HepG2 (cell line): ENCODE data around the gene DDAH1. TPM values are rescaled to one million over a fixed set of nuclear protein-coding genes. Genes with fewer than 3 reads are reported as not detected.
A peak's percentile ranks its signal among the peaks of the same experiment; 100 is the strongest.

Experiments used
- ATAC-seq: fragments of 200-7000 bp; cut with Tn5 transposase; 3 replicates; pipeline ENCODE4 v1.9.1; 2020; ENCODE audit warnings: mild to moderate bottlenecking, moderate library complexity
- BruUV-seq: library from RNA; stranded (reverse); fragments of 400-500 nt; replicated peaks from 2 replicates; lab custom pipeline; 2021; lab: Mats Ljungman, UMichigan
- CTCF ChIA-PET: fragments of 300-600 bp; formaldehyde crosslinking; extraction: SDS; loops from one replicate; lab custom pipeline; 2021; ENCODE audit warnings: low total read pairs, inconsistent platforms, low intra/inter-chr PET ratio; lab: Yijun Ruan, JAX
- POLR2A ChIA-PET: fragments of 350-600 bp; sonication (Branson Sonifier 250); formaldehyde crosslinking; loops from one replicate; lab custom pipeline; 2020; ENCODE audit warnings: antibody characterized with exemption, inconsistent platforms; lab: Yijun Ruan, JAX
- DNase-seq: peaks from one replicate; pipeline ENCODE4 v3.0.0-alpha.2; 2015; ENCODE audit warnings: low spot score
- FAIRE-seq: peaks from 3 replicates; lab custom pipeline; 2011; peaks lifted over from hg19 to GRCh38; lab: Jason Lieb, UNC
- H2AFZ ChIP-seq: one replicate; pipeline ENCODE4 v1.6.1; 2011; ENCODE audit warnings: low read length, inconsistent platforms
- H3K27ac ChIP-seq: fragments of 300-600 bp; 3 replicates; pipeline ENCODE4 v1.8.0; 2011; ENCODE audit warnings: mixed run types, mild to moderate bottlenecking, mixed read lengths, low read length, inconsistent platforms; ENCODE audit not compliant: insufficient read depth; ENCODE audit errors: extremely low read length
- H3K27me3 ChIP-seq, 2 experiments: fragments of 200-600 bp in 1 of 2; 2 replicates in 1 of 2; 3 replicates in 1 of 2; pipeline versions ENCODE4 v1.6.0 to v1.8.0; 2011; ENCODE audit warnings: low read length in 2 of 2, mild to moderate bottlenecking in 2 of 2, moderate library complexity in 2 of 2, inconsistent platforms in 1 of 2; ENCODE audit not compliant: insufficient read depth in 2 of 2, control insufficient read depth in 1 of 2
- H3K36me3 ChIP-seq, 2 experiments: fragments of 200-600 bp in 1 of 2; replicated peaks in 1 of 2; 2 replicates in 1 of 2; 3 replicates in 1 of 2; pipeline versions ENCODE4 v1.5.1 to v1.8.0; 2011; ENCODE audit warnings: low read length in 2 of 2, inconsistent platforms in 1 of 2; ENCODE audit not compliant: insufficient read depth in 2 of 2, control insufficient read depth in 1 of 2
- H3K4me1 ChIP-seq: 2 replicates; pipeline ENCODE4 v1.5.1; 2012; ENCODE audit warnings: low read length, inconsistent platforms; ENCODE audit not compliant: insufficient read depth
- H3K4me2 ChIP-seq: 2 replicates; pipeline ENCODE4 v1.6.0; 2011; ENCODE audit warnings: low read depth, low read length, inconsistent platforms
- H3K4me3 ChIP-seq, 3 experiments: fragments of 200-600 bp in 1 of 3; sonication (generic), shearing (Covaris generic) in 1 of 3; replicated peaks in 1 of 3; 2 replicates each; pipeline ENCODE4 v1.5.1; 2011 to 2016; ENCODE audit warnings: low read length in 3 of 3, inconsistent platforms in 2 of 3, low read depth in 2 of 3, mild to moderate bottlenecking in 2 of 3, control low read depth in 1 of 3, mixed read lengths in 1 of 3; ENCODE audit not compliant: insufficient read depth in 1 of 3
- H3K79me2 ChIP-seq: one replicate; pipeline ENCODE4 v1.6.1; 2011; ENCODE audit warnings: low read length, inconsistent platforms; ENCODE audit not compliant: insufficient read depth
- H3K9ac ChIP-seq: 2 replicates; pipeline ENCODE4 v1.6.0; 2011; ENCODE audit warnings: mild to moderate bottlenecking, low read depth, low read length, inconsistent platforms; ENCODE audit not compliant: insufficient read depth
- H3K9me3 ChIP-seq: 2 replicates; pipeline ENCODE4 v1.5.1; 2012; ENCODE audit warnings: mild to moderate bottlenecking, low read length
- H4K20me1 ChIP-seq: 2 replicates; pipeline ENCODE4 v1.6.0; 2011; ENCODE audit warnings: inconsistent platforms, mild to moderate bottlenecking, low read length, moderate library complexity; ENCODE audit not compliant: insufficient read depth
- FOSL2 ChIP-seq: sonication (generic); formaldehyde crosslinking; IDR thresholded peaks from 2 replicates; pipeline ENCODE4 v1.4.0; 2020; ENCODE audit warnings: missing genetic modification reagents
- FOXA1 ChIP-seq, 2 experiments: fragments of 450-650 bp in 1 of 2; sonication (generic) in 1 of 2; formaldehyde crosslinking in 1 of 2; IDR thresholded peaks; 2 replicates each; pipeline versions ENCODE4 v1.4.0 to v1.6.1; 2016 to 2020; ENCODE audit warnings: missing genetic modification reagents in 1 of 2
- FOXA3 ChIP-seq: IDR thresholded peaks from 2 replicates; pipeline ENCODE4 v1.6.1; 2016; ENCODE audit warnings: missing genetic modification reagents, missing compliant biosample characterization
- GFI1 ChIP-seq: sonication (generic); formaldehyde crosslinking; IDR thresholded peaks from 2 replicates; pipeline ENCODE4 v1.5.0; 2020; ENCODE audit warnings: missing genetic modification reagents, mild to moderate bottlenecking, borderline replicate concordance
- MAFF ChIP-seq: IDR thresholded peaks from 2 replicates; pipeline ENCODE4 v1.6.1; 2011; ENCODE audit warnings: low read depth, low read length, improper control_type of control experiment
- SNAPC2 ChIP-seq: sonication (generic); formaldehyde crosslinking; IDR thresholded peaks from 2 replicates; pipeline ENCODE4 v1.8.1; 2022; ENCODE audit warnings: mild to moderate bottlenecking, missing genetic modification reagents
- ZNF124 ChIP-seq: sonication (generic); formaldehyde crosslinking; IDR thresholded peaks from 2 replicates; pipeline ENCODE4 v1.4.0; 2020; ENCODE audit warnings: missing genetic modification reagents
- ZNF33B ChIP-seq: sonication (generic); formaldehyde crosslinking; IDR thresholded peaks from 2 replicates; pipeline ENCODE4 v1.5.1; 2020; ENCODE audit warnings: mild to moderate bottlenecking, missing genetic modification reagents
- ZNF607 ChIP-seq: sonication (generic); formaldehyde crosslinking; IDR thresholded peaks from 2 replicates; pipeline ENCODE4 v1.5.1; 2020; ENCODE audit warnings: missing genetic modification reagents, mild to moderate bottlenecking, borderline replicate concordance
- ZSCAN25 ChIP-seq: sonication (generic); formaldehyde crosslinking; IDR thresholded peaks from 2 replicates; pipeline ENCODE4 v1.8.0; 2022; ENCODE audit warnings: mild to moderate bottlenecking, missing genetic modification reagents
- WGBS: methylation state at CpG from one replicate; pipeline ENCODE4 v1.1.6; 2017; ENCODE audit warnings: low lambda C conversion rate; 5-methylcytosine and 5-hydroxymethylcytosine counted together
- in situ Hi-C: cut with HindIII; loops from 2 replicates; pipeline ENCODE4 v1.10.0; 2017; ENCODE audit warnings: low pct_unique_long_range_greater_than_20kb; ENCODE audit not compliant: extremely low pct_ligation_motif_present
- intact Hi-C: fragments of 100-400 bp; cut with micrococcal nuclease; formaldehyde crosslinking; loops from one replicate; pipeline ENCODE4 v1.10.0; 2022; ENCODE audit not compliant: unreplicated experiment
- polyA plus RNA-seq, 8 experiments: library from polyadenylated mRNA; depleted of rRNA in 3 of 8; stranded (reverse) in 7 of 8; unstranded in 1 of 8; fragments of >200 nt; fragmentation: Illumina TruSeq in 4 of 8; extraction: Trizol in 4 of 8; gene quantifications; 2 replicates each; pipeline versions ENCODE4 v1.2.1 to v1.2.3, GENCODE V29; 2011 to 2016; ENCODE audit warnings: low read depth in 4 of 8, missing spikeins in 1 of 8, mixed read lengths in 1 of 8; ENCODE audit not compliant: insufficient read depth in 1 of 8
- total RNA-seq, 5 experiments: library from RNA; depleted of rRNA; stranded (reverse); fragments of >200 nt; fragmentation: Illumina TruSeq; extraction: Trizol; gene quantifications; 2 replicates each; pipeline ENCODE4 v1.2.3, GENCODE V29; 2016; ENCODE audit warnings: low read depth in 1 of 5
- TF ChIP-seq, protein P1 (sequence below): sonication (generic); formaldehyde crosslinking; IDR thresholded peaks from 2 replicates; pipeline ENCODE4 v1.5.0; 2020; ENCODE audit warnings: missing genetic modification reagents
- TF ChIP-seq, protein P2 (sequence below): IDR thresholded peaks from 2 replicates; pipeline ENCODE4 v1.4.0; 2020; ENCODE audit warnings: mild to moderate bottlenecking, missing genetic modification reagents
- TF ChIP-seq, protein P3 (sequence below), 2 experiments: fragments of 450-650 bp in 1 of 2; sonication (generic) in 1 of 2; formaldehyde crosslinking; IDR thresholded peaks; 2 replicates each; pipeline versions ENCODE4 v1.5.0 to v1.8.0; 2020 to 2022; ENCODE audit warnings: mild to moderate bottlenecking in 1 of 2, missing genetic modification reagents in 1 of 2

DDAH1 gene
- total and polyA plus RNA-seq, 2 of the 13 experiments (the other 11 are each of a cell fraction or from before 2014, with no cell fraction given), result 39.7 to 64.4 TPM

DNA sequence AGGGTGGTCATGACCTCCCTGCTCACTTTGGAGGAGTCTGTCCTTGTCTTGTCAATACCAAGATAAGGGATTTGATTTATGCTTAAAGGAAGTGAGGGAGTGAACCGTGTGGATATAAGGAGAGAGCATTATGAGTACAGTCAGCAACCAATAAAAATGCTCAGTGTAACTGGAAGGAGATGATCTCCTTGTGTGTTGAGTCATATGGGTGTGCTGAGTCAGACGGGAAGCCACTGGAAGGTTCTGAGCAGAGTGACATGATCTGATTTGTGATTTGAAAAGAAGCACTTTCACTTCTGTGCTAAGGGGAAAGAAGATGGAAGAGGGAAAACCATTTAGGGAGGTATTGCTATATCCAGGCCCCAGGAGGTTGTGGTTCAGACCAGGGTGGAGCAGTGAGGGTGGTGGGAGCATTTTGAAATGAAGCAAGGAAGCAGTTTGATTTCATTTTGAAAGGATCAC is 186.1 kb downstream of the DDAH1 start (continued):
- TF ChIP-seq ZSCAN25 (no peak), ZNF33B (CRISPR knock-in tag) (no peak), GFI1 (CRISPR knock-in tag) (peak; percentile 76), MAFF (peak; percentile 35; the same call in 1 of the 2 replicates), FOSL2 (CRISPR knock-in tag) (peak; percentile 71)
- TF ChIP-seq, all 625 proteins: peak for 5

DNA sequence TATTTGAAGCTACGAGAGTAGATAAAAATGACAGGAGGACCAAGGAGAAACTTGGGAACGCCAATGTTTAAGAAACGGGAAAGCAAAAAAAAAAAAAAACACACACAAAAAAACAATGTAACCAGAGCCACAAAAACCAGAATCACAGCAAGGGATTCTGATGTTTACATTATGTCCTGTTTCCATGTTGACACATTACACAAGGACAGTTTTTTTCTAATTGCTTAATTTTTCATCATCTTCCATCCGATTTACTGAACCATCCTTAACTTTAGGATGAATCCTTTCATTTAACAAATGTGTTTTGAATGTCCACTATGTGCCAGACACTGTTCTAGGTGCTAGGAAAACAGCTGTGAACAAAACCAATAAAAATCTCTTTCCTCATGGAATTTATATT is 187.2 kb downstream of the DDAH1 start:
- Histone ChIP-seq H3K79me2 (peaks cover 33% of the 10 kb centered on the region), H3K36me3 (peaks cover 0 to 2% of the 10 kb centered on the region in 2 experiments; a peak in 1 of 5 replicates), H2AFZ (no peak overlapping the region), H3K4me3 (no peak overlapping the region), H3K9me3 (no peaks in the 10 kb centered on the region), H3K27ac (no peak overlapping the region), H3K27me3 (no peaks in the 10 kb centered on the region; a peak in 1 of 5 replicates), H4K20me1 (0 out of 2 replicates have a peak, but pooled peaks cover 5% of the 10 kb centered on the region), H3K4me1 (peaks cover 59% of the 10 kb centered on the region), H3K4me2 (no peak overlapping the region), H3K9ac (no peak overlapping the region)
- ATAC-seq, result no peak
- TF ChIP-seq, protein P1, sequence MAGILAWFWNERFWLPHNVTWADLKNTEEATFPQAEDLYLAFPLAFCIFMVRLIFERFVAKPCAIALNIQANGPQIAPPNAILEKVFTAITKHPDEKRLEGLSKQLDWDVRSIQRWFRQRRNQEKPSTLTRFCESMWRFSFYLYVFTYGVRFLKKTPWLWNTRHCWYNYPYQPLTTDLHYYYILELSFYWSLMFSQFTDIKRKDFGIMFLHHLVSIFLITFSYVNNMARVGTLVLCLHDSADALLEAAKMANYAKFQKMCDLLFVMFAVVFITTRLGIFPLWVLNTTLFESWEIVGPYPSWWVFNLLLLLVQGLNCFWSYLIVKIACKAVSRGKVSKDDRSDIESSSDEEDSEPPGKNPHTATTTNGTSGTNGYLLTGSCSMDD (CRISPR knock-in tag), result no peak
- TF ChIP-seq, protein P2, sequence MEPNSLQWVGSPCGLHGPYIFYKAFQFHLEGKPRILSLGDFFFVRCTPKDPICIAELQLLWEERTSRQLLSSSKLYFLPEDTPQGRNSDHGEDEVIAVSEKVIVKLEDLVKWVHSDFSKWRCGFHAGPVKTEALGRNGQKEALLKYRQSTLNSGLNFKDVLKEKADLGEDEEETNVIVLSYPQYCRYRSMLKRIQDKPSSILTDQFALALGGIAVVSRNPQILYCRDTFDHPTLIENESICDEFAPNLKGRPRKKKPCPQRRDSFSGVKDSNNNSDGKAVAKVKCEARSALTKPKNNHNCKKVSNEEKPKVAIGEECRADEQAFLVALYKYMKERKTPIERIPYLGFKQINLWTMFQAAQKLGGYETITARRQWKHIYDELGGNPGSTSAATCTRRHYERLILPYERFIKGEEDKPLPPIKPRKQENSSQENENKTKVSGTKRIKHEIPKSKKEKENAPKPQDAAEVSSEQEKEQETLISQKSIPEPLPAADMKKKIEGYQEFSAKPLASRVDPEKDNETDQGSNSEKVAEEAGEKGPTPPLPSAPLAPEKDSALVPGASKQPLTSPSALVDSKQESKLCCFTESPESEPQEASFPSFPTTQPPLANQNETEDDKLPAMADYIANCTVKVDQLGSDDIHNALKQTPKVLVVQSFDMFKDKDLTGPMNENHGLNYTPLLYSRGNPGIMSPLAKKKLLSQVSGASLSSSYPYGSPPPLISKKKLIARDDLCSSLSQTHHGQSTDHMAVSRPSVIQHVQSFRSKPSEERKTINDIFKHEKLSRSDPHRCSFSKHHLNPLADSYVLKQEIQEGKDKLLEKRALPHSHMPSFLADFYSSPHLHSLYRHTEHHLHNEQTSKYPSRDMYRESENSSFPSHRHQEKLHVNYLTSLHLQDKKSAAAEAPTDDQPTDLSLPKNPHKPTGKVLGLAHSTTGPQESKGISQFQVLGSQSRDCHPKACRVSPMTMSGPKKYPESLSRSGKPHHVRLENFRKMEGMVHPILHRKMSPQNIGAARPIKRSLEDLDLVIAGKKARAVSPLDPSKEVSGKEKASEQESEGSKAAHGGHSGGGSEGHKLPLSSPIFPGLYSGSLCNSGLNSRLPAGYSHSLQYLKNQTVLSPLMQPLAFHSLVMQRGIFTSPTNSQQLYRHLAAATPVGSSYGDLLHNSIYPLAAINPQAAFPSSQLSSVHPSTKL (CRISPR knock-in tag), result 0 out of 2 replicates have a peak, but pooled peaks have one; percentile 11
- TF ChIP-seq ZNF124 (no peak), FOXA1 (IDR thresholded peaks at IDR 0.05) (0 out of 2 replicates have a peak, but pooled peaks have one; percentile 13), FOXA1 (CRISPR knock-in tag; IDR thresholded peaks at IDR 0.05) (peak; percentile 50; the same call in 1 of the 2 replicates), FOXA3 (CRISPR knock-in tag) (peak; percentile 77), ZNF607 (no peak), SNAPC2 (CRISPR knock-in tag) (no peak)
- TF ChIP-seq, protein P3, sequence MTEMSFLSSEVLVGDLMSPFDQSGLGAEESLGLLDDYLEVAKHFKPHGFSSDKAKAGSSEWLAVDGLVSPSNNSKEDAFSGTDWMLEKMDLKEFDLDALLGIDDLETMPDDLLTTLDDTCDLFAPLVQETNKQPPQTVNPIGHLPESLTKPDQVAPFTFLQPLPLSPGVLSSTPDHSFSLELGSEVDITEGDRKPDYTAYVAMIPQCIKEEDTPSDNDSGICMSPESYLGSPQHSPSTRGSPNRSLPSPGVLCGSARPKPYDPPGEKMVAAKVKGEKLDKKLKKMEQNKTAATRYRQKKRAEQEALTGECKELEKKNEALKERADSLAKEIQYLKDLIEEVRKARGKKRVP (CRISPR knock-in tag; IDR thresholded peaks at IDR 0.05), result peak in 1 of 2 experiments; percentile 87; a peak in 2 of 4 replicates
- in situ Hi-C loops, result no loop called here
- WGBS, result 74% methylated on average over 4 of the region's 4 CpGs
- no peak for FAIRE-seq
- ChIA-PET CTCF (no interaction called here), POLR2A (interaction anchor here (2.9 kb wide), 1 partner anchor 18 kb away, joined by 37 read pairs; the partner anchor contains the start of gene C1orf52)
- intact Hi-C loops, result loop anchor here (2.0 kb wide), 1 partner anchor 49 kb away; no protein-coding TSS in a partner anchor
- no TSS peak for BruUV-seq
- DNase-seq, result no peak
